HL-60/S4 treated with retinoic acid at 250 ng/mL for 4 days and 3 days (cell line): ENCODE measurements around the gene CSNK1D.

Experiments used
- in situ Hi-C: fragments of 300-500 bp; cut with MboI; formaldehyde crosslinking; loops from 2 replicates; pipeline ENCODE4 v1.7.0; 2022; ENCODE audit warnings: low sequenced_read_pairs

CSNK1D gene

GRCh38 chr17:82241926-82242697, 31.4 kb downstream of the CSNK1D start:
- in situ Hi-C loops = no loop called here

GRCh38 chr17:82241183-82241925, 32.1 kb downstream of the CSNK1D start:
- in situ Hi-C loops = no loop called here

GRCh38 chr17:82240506-82241182, 32.9 kb downstream of the CSNK1D start:
- in situ Hi-C loops = no loop called here

DNA sequence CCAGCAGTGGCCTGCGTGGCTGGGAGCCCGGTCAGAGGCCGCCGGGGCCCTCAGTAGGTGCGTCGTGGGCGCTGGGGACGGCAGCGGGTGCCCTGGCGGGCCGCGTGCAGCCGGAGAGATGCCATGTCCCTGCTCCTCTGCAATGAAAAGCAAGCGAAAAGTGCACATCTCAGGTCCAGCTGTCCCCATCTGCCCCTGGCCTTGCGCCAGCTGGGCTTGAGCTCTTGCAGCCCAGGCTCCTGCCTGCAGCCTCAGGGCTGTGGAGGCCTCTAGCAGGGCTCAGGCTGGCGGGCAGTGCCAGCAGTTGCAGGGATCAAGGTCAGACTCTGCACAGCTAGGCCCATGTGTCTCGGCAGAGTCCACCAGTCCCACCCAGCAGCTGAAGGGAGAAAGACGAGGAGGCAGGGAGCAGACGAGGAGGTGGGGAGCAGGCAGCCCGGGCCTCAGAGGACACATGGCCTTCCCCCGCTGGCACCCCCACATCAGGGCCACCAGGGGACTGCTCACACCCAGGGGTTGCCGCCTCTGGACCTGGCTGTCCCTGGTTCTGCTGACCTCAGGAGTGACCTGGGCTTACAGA, 33.5 kb downstream of the CSNK1D start:
- in situ Hi-C loops = no loop called here

DNA sequence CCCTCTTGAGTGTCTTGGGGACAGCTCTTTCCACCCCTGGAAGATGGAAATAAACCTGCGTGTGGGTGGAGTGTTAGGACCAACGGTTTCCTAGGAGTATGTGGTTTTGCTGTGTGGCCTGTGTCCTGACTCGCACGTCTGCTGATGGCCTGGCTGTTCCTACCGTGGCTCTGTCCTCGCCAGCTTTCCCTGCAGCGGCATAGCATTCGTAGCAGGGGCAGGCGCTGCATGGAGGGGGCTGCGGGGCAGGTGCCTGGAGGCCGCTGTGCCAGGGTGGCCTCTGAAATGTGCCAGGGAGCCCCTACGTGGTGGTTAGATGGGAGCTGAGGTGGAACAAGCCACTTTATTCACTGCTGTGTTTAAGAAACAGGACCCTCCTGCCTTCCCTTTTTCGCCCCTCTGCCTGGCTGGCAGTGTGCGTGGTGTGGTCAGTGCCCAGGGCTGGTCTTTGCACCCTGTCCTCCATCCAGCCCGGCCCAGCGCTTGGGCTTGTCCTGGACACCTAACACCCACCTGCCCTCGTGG, 34.0 kb downstream of the CSNK1D start:
- in situ Hi-C loops = no loop called here

- in situ Hi-C loops = no loop called here
Measured at GRCh38 chr17:82238472-82239201, 34.9 kb downstream of the CSNK1D start.

- in situ Hi-C loops = no loop called here
Measured at GRCh38 chr17:82237746-82238471, 35.6 kb downstream of the CSNK1D start.

DNA sequence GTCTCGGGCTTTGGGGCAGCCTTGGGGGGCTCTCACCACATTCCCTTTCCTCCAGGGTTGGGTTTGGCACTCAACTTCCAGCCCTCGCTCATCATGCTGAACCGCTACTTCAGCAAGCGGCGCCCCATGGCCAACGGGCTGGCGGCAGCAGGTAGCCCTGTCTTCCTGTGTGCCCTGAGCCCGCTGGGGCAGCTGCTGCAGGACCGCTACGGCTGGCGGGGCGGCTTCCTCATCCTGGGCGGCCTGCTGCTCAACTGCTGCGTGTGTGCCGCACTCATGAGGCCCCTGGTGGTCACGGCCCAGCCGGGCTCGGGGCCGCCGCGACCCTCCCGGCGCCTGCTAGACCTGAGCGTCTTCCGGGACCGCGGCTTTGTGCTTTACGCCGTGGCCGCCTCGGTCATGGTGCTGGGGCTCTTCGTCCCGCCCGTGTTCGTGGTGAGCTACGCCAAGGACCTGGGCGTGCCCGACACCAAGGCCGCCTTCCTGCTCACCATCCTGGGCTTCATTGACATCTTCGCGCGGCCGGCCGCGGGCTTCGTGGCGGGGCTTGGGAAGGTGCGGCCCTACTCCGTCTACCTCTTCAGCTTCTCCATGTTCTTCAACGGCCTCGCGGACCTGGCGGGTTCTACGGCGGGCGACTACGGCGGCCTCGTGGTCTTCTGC, 36.3 kb downstream of the CSNK1D start:
- in situ Hi-C loops = no loop called here

GRCh38 chr17:82236142-82236971, 37.1 kb downstream of the CSNK1D start:
- in situ Hi-C loops = no loop called here

GRCh38 chr17:82235775-82236141, 37.7 kb downstream of the CSNK1D start:
- in situ Hi-C loops = no loop called here

GRCh38 chr17:82235056-82235774, 38.3 kb downstream of the CSNK1D start:
- in situ Hi-C loops = no loop called here

DNA sequence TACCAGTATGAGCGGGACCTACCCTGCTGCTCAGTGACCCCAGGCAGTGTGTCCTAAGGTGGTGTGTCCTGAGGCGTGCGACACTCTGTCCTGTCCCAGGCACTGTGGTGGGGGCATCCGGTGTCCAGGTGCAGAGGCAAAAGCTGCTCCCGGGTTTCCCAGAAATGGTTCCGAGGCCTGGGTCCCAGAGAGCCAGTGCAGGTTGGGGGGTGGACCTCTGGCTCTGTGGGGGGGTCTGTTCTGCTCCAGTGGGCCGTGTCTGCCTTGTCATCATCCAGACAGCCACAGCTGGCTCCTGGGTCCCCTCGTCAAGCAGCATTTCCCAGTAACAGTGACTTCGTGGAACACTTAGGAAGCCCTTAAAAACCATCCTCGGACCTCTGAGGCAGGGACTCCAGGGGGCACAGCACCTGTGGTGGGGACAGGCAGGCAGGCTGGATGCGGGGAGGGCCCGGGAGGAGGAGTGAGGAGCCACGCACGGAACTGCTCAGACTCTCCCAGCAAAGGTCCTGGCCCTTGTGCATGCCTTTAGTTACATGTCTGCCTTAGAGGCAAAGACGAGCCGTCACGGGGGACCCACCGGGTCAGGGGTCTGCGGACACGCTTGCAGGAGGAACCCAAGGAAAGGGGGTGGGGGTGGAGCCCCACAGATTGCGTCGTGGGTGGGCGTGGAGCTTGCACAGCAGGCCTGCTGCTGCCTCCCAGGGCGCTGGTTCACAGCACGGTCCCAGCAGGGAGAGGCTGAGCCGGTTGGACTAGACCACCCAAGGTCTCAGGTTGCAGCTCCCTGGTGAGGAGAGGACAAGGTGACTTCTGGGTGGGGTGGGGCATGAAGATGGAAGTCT, 39.1 kb downstream of the CSNK1D start:
- in situ Hi-C loops = no loop called here

GRCh38 chr17:82232876-82233785, 40.4 kb downstream of the CSNK1D start:
- in situ Hi-C loops = no loop called here

DNA sequence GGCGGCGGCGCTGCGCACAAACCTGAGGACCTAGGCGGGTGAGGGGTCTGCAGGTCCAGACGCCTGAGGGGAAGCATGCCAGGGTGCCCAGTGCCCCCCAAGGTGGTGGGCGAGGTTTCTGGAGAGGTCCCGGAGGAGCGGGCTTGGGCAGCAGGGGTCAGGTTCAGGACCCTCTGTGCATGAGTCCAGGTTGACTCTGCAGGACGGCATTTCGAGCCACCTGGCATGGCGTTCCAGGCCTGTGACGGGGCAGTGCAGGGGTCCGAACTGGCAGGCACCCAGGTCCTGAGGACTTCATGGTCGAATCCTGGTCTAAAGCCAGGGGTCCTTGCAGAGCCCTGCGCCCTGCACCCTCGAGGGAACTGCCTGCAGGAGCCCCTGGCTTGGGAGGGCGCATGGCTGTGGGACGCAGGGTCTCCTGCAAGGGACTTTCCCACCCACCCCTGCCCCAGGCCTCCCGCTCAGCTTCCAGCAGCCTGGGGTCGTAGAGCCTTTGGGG, 41.1 kb downstream of the CSNK1D start:
- in situ Hi-C loops = no loop called here

GRCh38 chr17:82231562-82232321, 41.8 kb downstream of the CSNK1D start:
- in situ Hi-C loops = no loop called here
